NB4 (cell line): ENCODE results near the gene CYFIP2.

Experiments
- CTCF ChIP-seq: IDR thresholded peaks from one replicate; pipeline ENCODE4 v1.5.1; 2012; ENCODE audit warnings: low read depth, low read length
- MAX ChIP-seq: IDR thresholded peaks from 2 replicates; pipeline ENCODE4 v1.6.1; 2011; ENCODE audit warnings: low read depth, low read length
- POLR2A ChIP-seq: IDR thresholded peaks from 2 replicates; pipeline ENCODE4 v1.6.1; 2011; ENCODE audit warnings: mild to moderate bottlenecking; ENCODE audit not compliant: insufficient read length; ENCODE audit errors: extremely low read depth

- no peak for TF ChIP-seq CTCF
- TF ChIP-seq POLR2A: no peak
- no peak for TF ChIP-seq MAX
Measured at GRCh38 chr5:157400741-157401495, 135.0 kb downstream of the CYFIP2 start.
